HG03097 (cell line): Measurements from ENCODE around the gene CENPU.
A peak's percentile ranks its signal among the peaks of the same experiment; 100 is the strongest.
"Not testable (repeated sequence)": the region's sequence is repeated elsewhere in the genome, so short reads cannot be mapped to it uniquely, and the experiment has no call there.

Source experiments
- ATAC-seq: cut with Tn5 transposase; IDR thresholded peaks from one replicate; pipeline ENCODE4 v1.9.1; 2021; ENCODE audit not compliant: unreplicated experiment, low FRiP score

The CENPU gene

GRCh38 chr4:184752496-184753275 lies 18.8 kb upstream of the CENPU start:
- ATAC-seq, result no peak

DNA sequence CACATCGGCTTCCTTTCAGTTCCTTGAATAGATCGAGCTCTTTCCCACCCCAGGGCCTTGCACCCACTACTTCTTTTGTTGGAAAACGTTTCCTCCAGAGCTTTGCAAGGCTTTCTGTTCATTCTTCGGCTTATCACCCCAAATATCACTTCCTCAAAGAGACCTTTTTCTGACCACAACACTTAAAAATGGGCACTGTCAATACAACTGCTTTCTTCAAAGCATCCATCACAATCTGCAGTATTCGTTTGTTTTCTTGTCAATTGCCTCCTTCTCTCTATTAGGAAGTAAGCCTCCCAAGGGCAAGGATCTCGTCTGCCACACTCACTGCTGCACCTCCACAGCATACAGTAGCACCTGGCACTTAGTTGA lies 17.7 kb upstream of the CENPU start:
- no peak for ATAC-seq

- no peak for ATAC-seq
Measured at GRCh38 chr4:184750926-184751584, 17.2 kb upstream of the CENPU start.

DNA sequence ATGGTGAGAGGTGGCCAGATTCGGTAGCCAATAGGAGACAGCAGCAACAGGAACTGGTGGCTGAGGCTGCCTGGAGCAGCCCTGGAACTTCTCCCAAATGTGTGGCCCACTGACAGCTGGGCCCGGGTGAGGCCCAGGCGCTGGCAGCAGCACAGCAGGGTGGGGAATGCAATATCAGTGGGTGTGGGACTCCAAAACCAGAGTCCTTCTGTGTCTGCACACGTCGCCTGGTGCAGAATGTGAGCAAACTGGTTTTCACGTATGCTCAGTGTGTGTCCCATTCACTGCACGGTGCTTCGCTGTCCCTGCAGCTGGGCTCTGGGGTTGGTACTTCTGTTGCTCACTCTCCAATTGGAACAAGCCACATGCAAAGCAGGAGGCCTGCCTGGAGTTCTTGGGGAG lies 14.4 kb upstream of the CENPU start:
- ATAC-seq, result no peak

DNA sequence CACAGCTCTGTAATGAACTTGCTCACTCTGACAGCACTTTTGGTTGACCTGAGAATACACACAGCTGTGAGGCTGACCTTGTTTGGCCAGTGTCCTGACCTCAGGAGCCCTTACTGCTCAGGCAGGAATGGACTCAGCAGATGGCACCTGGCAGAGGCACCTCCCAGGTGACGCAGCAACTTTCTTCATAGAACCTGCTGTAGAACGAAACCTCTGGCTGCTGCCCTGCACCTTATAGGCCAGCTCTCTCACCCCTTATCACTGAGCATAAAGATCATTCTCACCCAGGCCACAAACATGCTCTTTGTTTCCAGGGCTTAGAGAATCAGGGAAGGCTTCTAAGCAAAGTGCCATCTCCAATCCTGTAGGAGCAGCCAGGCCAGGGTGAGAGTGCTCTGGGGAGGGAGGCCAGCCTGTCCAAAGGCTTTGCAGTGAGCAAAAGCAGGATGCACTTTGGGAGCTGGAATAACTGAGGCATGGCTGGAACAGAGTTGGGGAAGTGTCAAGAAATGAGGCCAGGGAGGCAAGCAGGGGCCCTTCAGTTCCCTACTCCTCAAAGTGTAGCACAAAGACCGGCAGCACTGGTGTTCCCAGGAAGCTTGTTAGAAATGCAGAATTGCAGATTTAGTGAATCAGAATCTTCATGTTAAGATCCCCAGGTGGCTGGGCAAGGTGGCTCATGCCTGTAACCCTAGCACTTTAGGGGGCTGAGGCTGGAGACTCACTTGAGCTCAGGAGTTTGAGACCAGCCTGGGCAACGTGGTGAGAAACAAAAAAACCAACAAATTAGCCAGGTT lies 13.3 kb upstream of the CENPU start:
- ATAC-seq, result no peak

DNA sequence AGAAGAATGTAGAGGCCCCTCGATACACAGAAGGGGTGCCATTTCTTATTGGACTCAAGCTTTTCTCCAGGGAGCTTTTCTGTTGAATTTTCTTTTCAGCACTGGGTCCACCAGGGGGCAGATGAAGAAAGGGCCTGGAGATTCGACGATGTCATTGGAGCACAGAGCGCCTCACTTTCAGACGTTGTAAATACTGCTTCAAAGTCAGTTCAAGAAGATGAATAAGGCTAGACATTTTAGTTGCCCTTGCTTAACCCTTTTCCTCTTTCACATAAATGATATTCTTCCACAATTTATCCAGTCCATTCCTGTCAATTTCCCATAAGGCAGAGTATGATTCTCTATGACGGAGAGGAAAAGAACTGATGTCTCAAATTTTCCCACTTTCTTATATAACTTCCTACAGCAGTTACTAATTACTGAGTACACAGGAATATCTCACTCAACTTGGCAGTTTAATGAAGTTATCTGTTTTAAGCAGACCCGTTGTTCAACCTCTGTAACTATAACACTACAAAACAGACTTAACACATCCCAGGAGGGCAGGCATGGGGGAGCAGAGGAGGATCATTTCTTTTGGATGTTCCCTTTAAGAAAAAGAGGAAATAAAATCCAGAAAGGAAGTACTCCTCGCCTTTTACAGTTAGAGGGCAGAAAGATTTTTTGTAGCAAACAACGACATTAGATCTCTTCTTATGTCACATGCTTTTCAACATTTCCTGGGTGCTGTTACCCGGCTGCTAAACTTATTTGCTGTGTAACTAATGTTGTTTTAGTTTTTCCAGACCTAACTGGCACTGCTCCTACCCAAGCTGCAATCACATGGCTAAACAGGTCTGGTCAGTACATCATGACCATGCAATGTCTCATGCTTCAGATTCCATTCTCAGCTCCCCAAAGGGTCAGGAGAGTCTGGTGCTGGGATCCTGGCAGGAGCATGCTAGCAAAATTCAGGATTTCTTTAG lies 12.2 kb upstream of the CENPU start:
- ATAC-seq, result peak; percentile 63

- no peak for ATAC-seq
Measured at GRCh38 chr4:184744236-184744635, 10.3 kb upstream of the CENPU start.

DNA sequence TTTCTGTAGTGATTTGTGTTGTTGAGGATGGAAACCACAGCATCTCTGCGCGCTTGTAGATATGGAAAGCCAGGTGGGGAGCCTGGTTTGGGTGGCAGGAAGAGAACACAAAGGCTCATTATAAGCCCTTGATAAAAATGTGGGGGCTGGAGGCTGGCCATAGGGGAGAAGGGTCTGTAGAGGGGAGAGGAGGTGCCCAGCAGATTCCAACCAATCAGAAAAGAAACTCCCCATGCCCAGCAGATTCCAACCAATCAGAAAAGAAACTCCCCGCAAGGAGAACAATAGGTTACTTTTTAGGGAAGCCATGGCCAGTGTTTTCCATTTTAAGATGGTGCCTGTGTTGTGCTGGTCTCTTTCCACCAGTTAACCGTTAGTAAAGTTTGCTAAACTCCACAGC lies 9.8 kb upstream of the CENPU start:
- ATAC-seq, result no peak

DNA sequence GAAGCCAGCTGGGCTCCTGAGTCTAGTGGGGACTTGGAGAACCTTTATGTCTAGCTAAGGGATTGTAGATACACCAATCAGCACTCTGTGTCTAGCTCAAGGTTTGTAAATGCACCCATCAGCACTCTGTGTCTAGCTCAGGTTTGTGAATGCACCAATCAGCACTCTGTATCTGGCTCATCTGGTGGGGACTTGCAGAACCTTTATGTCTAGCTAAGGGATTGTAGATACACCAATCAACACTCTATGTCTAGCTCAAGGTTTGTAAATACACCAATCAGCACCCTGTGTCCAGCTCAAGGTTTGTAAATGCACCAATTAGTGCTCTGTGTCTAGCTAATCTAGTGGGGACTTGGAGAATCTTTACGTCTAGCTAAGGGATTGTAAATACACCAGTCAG lies 7.8 kb upstream of the CENPU start:
- not testable (repeated sequence) for ATAC-seq

DNA sequence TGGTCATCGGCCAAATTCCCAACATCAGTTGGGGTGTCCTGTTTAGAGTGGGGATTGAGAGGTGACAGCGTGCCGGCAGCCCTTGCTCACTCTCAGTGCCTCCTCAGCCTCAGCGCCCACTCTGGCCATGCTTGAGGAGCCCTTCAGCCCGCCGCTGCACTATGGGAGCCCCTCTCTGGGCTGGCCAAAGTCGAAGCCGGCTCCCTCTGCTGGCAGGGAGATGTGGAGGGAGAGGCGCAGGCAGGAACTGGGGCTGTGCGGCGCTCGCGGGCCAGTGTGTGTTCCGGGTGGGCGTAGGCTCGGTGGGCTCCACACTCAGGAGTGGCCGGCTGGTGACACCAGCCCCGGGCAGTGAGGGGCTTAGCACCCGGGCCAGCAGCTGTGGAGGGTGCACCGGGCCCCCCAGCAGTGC lies 7.1 kb upstream of the CENPU start:
- no peak for ATAC-seq

GRCh38 chr4:184739575-184739974 lies 5.7 kb upstream of the CENPU start:
- ATAC-seq, result not testable (repeated sequence)

DNA sequence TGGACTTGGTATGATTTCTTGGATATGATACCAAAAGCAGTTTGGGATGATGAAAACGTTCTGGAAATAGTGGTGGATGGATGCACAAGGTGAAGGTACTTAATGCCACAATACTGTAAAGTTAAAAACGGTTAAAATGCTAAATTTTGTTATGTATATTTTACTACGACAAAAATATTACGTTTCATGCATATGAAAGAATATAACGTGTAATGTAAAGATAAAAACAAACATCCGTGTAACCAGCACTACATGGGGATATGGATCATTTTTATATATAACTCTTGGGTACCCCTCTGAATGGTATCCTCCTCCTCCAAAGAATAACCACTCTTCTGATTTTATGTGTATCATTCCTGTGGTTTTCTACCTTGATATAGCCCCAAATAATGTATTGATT lies 862 bp upstream of the CENPU start:
- ATAC-seq, result no peak

GRCh38 chr4:184732126-184732525 lies 1.8 kb downstream of the CENPU start:
- no peak for ATAC-seq

DNA sequence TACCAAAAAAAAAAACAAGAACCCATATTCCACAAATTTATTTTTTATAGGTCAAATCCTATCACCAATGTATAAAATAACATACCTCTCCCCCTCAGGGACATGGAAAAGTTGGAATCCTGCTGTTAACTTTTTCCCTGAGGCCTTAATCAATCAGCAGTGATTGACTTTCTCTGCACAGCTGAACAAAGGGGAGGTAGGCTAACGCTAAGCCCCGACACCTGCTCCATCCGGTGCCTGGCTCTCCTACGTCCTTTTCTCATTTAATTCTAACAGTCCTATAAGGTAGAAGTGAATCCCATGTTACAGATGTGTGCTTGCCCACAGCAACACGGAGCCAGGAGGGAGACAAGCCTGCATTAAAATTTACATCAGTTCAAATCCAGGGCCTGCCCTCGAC lies 2.8 kb downstream of the CENPU start:
- ATAC-seq, result no peak

GRCh38 chr4:184729946-184730345 lies 4.0 kb downstream of the CENPU start:
- ATAC-seq, result no peak

- no peak for ATAC-seq
Measured at GRCh38 chr4:184728858-184729257, 5.0 kb downstream of the CENPU start.

GRCh38 chr4:184727430-184727829 lies 6.5 kb downstream of the CENPU start:
- no peak for ATAC-seq

- no peak for ATAC-seq
Measured at GRCh38 chr4:184722798-184723197, 11.1 kb downstream of the CENPU start.

- ATAC-seq, result no peak
Measured at GRCh38 chr4:184721254-184721653, 12.6 kb downstream of the CENPU start.

GRCh38 chr4:184719407-184719806 lies 14.5 kb downstream of the CENPU start:
- no peak for ATAC-seq
